SK-N-SH treated with all-trans-retinoic acid at 6 μM for 48 hours (cell line): ENCODE measurements around the gene LIN9.
"Not testable (repeated sequence)": the region's sequence is repeated elsewhere in the genome, so short reads cannot be mapped to it uniquely, and the experiment has no call there.

Experiments
- ATAC-seq: fragments of 200-7000 bp; cut with Tn5 transposase; 3 replicates; pipeline ENCODE4 v1.9.1; 2020; ENCODE audit warnings: mild to moderate bottlenecking, moderate library complexity
- ARNTL ChIP-seq: fragments of 450-650 bp; formaldehyde crosslinking; IDR thresholded peaks from 2 replicates; pipeline ENCODE4 v1.5.0; 2020; ENCODE audit warnings: low read depth, mild to moderate bottlenecking, moderate library complexity, borderline replicate concordance
- BACH2 ChIP-seq: fragments of 250-450 bp; sonication (Bioruptor Pico); IDR thresholded peaks from 2 replicates; pipeline ENCODE4 v1.9.0; 2021; ENCODE audit warnings: mild to moderate bottlenecking, borderline replicate concordance
- CREB5 ChIP-seq: fragments of 250-450 bp; sonication (Bioruptor Pico); IDR thresholded peaks from 2 replicates; pipeline ENCODE4 v1.5.1; 2020; ENCODE audit warnings: low read depth, mild to moderate bottlenecking, moderate library complexity
- CSDC2 ChIP-seq: fragments of 250-450 bp; sonication (Bioruptor Pico); IDR thresholded peaks from 2 replicates; pipeline ENCODE4 v1.5.0; 2020; ENCODE audit warnings: mild to moderate bottlenecking, moderate library complexity
- ESRRG ChIP-seq: fragments of 250-450 bp; sonication (Bioruptor Pico); IDR thresholded peaks from 2 replicates; pipeline ENCODE4 v1.6.1; 2021; ENCODE audit warnings: mild to moderate bottlenecking
- GLIS3 ChIP-seq: fragments of 250-450 bp; sonication (Bioruptor Pico); IDR thresholded peaks from 2 replicates; pipeline ENCODE4 v1.5.0; 2020; ENCODE audit warnings: mild to moderate bottlenecking, moderate library complexity
- OSR1 ChIP-seq: fragments of 250-450 bp; sonication (Bioruptor Pico); IDR thresholded peaks from 2 replicates; pipeline ENCODE4 v1.8.0; 2022; ENCODE audit warnings: moderate library complexity, mild to moderate bottlenecking, inconsistent platforms
- PATZ1 ChIP-seq: fragments of 250-450 bp; sonication (Bioruptor Pico); IDR thresholded peaks from 2 replicates; pipeline ENCODE4 v1.8.0; 2020; ENCODE audit warnings: mild to moderate bottlenecking, moderate library complexity, borderline replicate concordance
- PPARA ChIP-seq: fragments of 250-450 bp; sonication (Bioruptor Pico); IDR thresholded peaks from 2 replicates; pipeline ENCODE4 v1.5.0; 2020; ENCODE audit warnings: mild to moderate bottlenecking, borderline replicate concordance
- RARB ChIP-seq: fragments of 250-450 bp; sonication (Bioruptor Pico); IDR thresholded peaks from 2 replicates; pipeline ENCODE4 v1.8.0; 2021; ENCODE audit warnings: mild to moderate bottlenecking, moderate library complexity
- SNAI2 ChIP-seq: fragments of 250-450 bp; sonication (Bioruptor Pico); IDR thresholded peaks from 2 replicates; pipeline ENCODE4 v1.5.0; 2020; ENCODE audit warnings: mild to moderate bottlenecking, moderate library complexity
- TCF4 ChIP-seq: fragments of 250-450 bp; sonication (Bioruptor Pico); IDR thresholded peaks from 2 replicates; pipeline ENCODE4 v1.8.0; 2021; ENCODE audit warnings: mild to moderate bottlenecking, moderate library complexity, borderline replicate concordance
- TOX ChIP-seq: fragments of 250-450 bp; sonication (Bioruptor Pico); IDR thresholded peaks from 2 replicates; pipeline ENCODE4 v1.8.0; 2021; ENCODE audit warnings: mild to moderate bottlenecking, moderate library complexity, borderline replicate concordance
- TSHZ2 ChIP-seq: fragments of 250-450 bp; sonication (Bioruptor Pico); IDR thresholded peaks from 2 replicates; pipeline ENCODE4 v1.5.0; 2020; ENCODE audit warnings: mild to moderate bottlenecking, moderate library complexity
- ZC3H10 ChIP-seq: fragments of 250-450 bp; sonication (Bioruptor Pico); IDR thresholded peaks from 2 replicates; pipeline ENCODE4 v1.5.1; 2021; ENCODE audit warnings: mild to moderate bottlenecking, moderate library complexity
- ZFP3 ChIP-seq: fragments of 250-450 bp; sonication (Bioruptor Pico); IDR thresholded peaks from 2 replicates; pipeline ENCODE4 v1.5.0; 2020; ENCODE audit warnings: mild to moderate bottlenecking, moderate library complexity
- ZFP30 ChIP-seq: fragments of 450-650 bp; formaldehyde crosslinking; IDR thresholded peaks from 2 replicates; pipeline ENCODE4 v1.5.0; 2022; ENCODE audit warnings: mild to moderate bottlenecking, moderate library complexity
- ZNF565 ChIP-seq: fragments of 450-650 bp; formaldehyde crosslinking; conservative IDR thresholded peaks from 2 replicates; pipeline ENCODE4 v1.5.0; 2020; ENCODE audit warnings: low read depth, mild to moderate bottlenecking, moderate library complexity
- ZNF70 ChIP-seq: fragments of 450-650 bp; formaldehyde crosslinking; IDR thresholded peaks from 2 replicates; pipeline ENCODE4 v1.5.0; 2020; ENCODE audit warnings: mild to moderate bottlenecking, moderate library complexity
- ZNF8 ChIP-seq: fragments of 450-650 bp; formaldehyde crosslinking; IDR thresholded peaks from 2 replicates; pipeline ENCODE4 v1.5.0; 2020; ENCODE audit warnings: mild to moderate bottlenecking, moderate library complexity
- TF ChIP-seq, protein P1 (sequence below): fragments of 250-450 bp; sonication (Bioruptor Pico); IDR thresholded peaks from 2 replicates; pipeline ENCODE4 v1.5.1; 2021; ENCODE audit warnings: mild to moderate bottlenecking, moderate library complexity
- TF ChIP-seq, protein P2 (sequence below): fragments of 250-450 bp; sonication (Bioruptor Pico); IDR thresholded peaks from 2 replicates; pipeline ENCODE4 v1.8.0; 2021; ENCODE audit warnings: low read depth, mild to moderate bottlenecking, moderate library complexity, borderline replicate concordance

LIN9 gene

GRCh38 chr1:226255380-226255779, 53.6 kb downstream of the LIN9 start (continued):
- TF ChIP-seq, protein P1, sequence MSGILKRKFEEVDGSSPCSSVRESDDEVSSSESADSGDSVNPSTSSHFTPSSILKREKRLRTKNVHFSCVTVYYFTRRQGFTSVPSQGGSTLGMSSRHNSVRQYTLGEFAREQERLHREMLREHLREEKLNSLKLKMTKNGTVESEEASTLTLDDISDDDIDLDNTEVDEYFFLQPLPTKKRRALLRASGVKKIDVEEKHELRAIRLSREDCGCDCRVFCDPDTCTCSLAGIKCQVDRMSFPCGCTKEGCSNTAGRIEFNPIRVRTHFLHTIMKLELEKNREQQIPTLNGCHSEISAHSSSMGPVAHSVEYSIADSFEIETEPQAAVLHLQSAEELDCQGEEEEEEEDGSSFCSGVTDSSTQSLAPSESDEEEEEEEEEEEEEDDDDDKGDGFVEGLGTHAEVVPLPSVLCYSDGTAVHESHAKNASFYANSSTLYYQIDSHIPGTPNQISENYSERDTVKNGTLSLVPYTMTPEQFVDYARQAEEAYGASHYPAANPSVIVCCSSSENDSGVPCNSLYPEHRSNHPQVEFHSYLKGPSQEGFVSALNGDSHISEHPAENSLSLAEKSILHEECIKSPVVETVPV (CRISPR knock-in tag), result no peak
- no peak for TF ChIP-seq TOX (CRISPR knock-in tag)

DNA sequence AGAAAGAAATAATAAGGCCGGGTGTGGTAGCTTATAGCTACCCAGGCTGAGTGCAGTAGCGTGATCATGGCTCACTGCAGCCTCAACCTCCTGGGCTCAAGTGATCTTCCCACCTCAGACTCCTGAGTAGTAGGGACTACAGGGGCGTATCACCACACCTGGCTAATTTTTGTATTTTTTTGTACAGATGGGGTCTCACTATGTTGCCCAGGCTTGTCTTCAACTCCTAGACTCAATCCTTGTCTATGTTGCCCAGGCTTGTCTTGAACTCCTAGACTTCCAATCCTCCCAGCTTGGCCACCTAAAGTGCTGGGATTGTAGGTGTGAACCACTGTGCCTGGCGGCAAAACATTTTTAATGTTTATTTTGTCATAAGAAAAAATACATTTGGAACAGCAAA, 55.0 kb downstream of the LIN9 start:
- TF ChIP-seq GLIS3 (CRISPR knock-in tag) (no peak), CREB5 (CRISPR knock-in tag) (no peak), PPARA (no peak), BACH2 (CRISPR knock-in tag) (no peak), TOX (CRISPR knock-in tag) (no peak)
- ATAC-seq, result no peak

GRCh38 chr1:226252841-226253240, 56.1 kb downstream of the LIN9 start:
- ATAC-seq, result not testable (repeated sequence)

DNA sequence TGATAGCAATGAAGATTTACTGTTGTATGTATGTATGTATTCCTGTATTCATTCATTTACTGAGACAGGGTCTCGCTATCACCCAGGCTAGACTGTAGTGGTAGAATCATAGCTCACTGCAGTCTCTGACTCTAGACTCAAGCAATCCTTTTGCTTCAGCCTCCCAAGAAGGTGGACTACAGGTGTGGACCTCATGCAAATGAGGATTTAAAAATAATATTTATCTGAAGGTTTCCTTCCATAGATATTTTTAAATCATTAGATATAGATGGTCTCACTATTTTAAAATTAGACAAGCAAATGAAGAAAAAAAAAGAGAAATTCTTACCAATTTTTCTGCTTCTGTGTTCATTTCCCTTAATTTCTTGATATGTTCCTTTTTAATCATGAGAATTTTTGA, 58.5 kb downstream of the LIN9 start:
- TF ChIP-seq, protein P1 (CRISPR knock-in tag), result no peak
- TF ChIP-seq ZC3H10 (no peak), PATZ1 (CRISPR knock-in tag) (no peak)
- no peak for ATAC-seq

DNA sequence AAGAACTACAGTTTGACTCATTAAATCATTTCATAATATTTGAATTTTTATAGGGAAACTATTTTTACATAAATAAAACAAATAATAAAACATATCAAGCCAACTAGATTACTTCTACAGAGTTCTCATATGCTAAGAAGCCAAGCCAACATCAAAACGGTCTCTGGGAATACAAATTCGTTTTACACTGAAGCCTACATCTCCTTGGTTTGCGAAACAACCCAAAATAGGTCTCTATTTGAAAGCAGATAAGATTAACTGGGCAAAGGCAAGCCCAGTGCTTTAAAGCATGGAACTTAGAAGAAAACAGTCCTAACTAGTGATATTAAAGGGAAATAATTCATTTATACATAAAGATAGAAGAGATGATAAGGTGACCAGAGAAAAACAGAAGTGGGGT, 60.2 kb downstream of the LIN9 start:
- TF ChIP-seq ZFP3 (no peak), ZFP30 (CRISPR knock-in tag) (no peak), ZC3H10 (no peak), RARB (CRISPR knock-in tag) (no peak)
- no peak for ATAC-seq

DNA sequence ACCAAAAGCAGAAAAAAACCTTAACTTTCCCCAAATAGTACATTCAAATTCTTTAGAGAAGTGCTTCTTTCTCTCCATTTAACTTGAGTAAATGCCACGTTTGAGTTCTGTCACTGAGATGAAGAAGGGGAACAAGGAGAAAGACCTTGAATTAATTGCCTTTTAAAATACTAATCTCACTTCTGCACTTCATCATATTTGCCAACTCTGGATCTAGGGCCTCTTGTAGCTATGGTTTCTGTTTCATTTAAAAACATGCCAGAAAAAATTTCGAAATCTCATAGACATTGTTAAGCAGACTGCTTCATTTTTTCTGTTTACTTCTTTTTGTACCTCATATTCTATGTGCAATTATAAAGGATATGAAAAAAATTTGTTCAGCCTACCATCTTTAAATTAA, 60.9 kb downstream of the LIN9 start:
- ATAC-seq, result no peak
- TF ChIP-seq ZFP30 (CRISPR knock-in tag) (no peak), ZNF8 (CRISPR knock-in tag) (no peak), CREB5 (CRISPR knock-in tag) (no peak), RARB (CRISPR knock-in tag) (no peak), CSDC2 (CRISPR knock-in tag) (no peak), SNAI2 (no peak), ESRRG (CRISPR knock-in tag) (no peak), ZNF565 (CRISPR knock-in tag) (no peak), TSHZ2 (CRISPR knock-in tag) (no peak), ARNTL (CRISPR knock-in tag) (no peak), ZFP3 (no peak), PPARA (no peak), OSR1 (no peak), BACH2 (CRISPR knock-in tag) (no peak), TCF4 (CRISPR knock-in tag) (no peak), ZNF70 (CRISPR knock-in tag) (no peak)
- TF ChIP-seq, protein P2, sequence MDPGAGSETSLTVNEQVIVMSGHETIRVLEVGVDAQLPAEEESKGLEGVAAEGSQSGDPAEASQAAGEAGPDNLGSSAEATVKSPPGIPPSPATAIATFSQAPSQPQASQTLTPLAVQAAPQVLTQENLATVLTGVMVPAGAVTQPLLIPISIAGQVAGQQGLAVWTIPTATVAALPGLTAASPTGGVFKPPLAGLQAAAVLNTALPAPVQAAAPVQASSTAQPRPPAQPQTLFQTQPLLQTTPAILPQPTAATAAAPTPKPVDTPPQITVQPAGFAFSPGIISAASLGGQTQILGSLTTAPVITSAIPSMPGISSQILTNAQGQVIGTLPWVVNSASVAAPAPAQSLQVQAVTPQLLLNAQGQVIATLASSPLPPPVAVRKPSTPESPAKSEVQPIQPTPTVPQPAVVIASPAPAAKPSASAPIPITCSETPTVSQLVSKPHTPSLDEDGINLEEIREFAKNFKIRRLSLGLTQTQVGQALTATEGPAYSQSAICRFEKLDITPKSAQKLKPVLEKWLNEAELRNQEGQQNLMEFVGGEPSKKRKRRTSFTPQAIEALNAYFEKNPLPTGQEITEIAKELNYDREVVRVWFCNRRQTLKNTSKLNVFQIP (CRISPR knock-in tag), result no peak
